ENCODE measurements around the gene SLAMF1. TPM values are rescaled to one million over a fixed set of nuclear protein-coding genes. Genes with fewer than 3 reads are reported as not detected.

The SLAMF1 gene
- total and polyA plus RNA-seq, 9 of the 15 experiments (the other 6 are each of a cell fraction or from before 2014, with no cell fraction given) = 0.04 to 0.17 (median 0.11) TPM; not detected in 4

- TF ChIP-seq CUX1 (CRISPR knock-in tag; IDR thresholded peaks at IDR 0.05) (no peak), KAT7 (CRISPR knock-in tag; IDR thresholded peaks at IDR 0.05; ENCODE audit: borderline replicate concordance) (no peak), ZNF133 (CRISPR knock-in tag; IDR thresholded peaks at IDR 0.05) (no peak), SMARCC2 (IDR thresholded peaks at IDR 0.05; ENCODE audit: low read depth) (0 out of 2 replicates have a peak, but pooled peaks have one; percentile 39), PHF20 (IDR thresholded peaks at IDR 0.05; ENCODE audit: partially characterized antibody) (no peak), SAFB2 (IDR thresholded peaks at IDR 0.05; ENCODE audit: borderline replicate concordance, low read depth, low read length, severe bottlenecking) (no peak), PRPF4 (IDR thresholded peaks at IDR 0.05; ENCODE audit: insufficient read depth, low read depth, low read length, poor library complexity, severe bottlenecking) (no peak), ZNF232 (CRISPR knock-in tag; IDR thresholded peaks at IDR 0.05) (no peak), PRMT5 (CRISPR knock-in tag; IDR thresholded peaks at IDR 0.05) (no peak), MTA3 (IDR thresholded peaks at IDR 0.05; ENCODE audit: borderline replicate concordance) (no peak), ZNF347 (CRISPR knock-in tag; IDR thresholded peaks at IDR 0.05; ENCODE audit: low read depth) (no peak), PTTG1 (tag; IDR thresholded peaks at IDR 0.05; ENCODE audit: low read depth) (no peak), ZNF277 (CRISPR knock-in tag; IDR thresholded peaks at IDR 0.05; ENCODE audit: borderline replicate concordance) (no peak), HNRNPLL (IDR thresholded peaks at IDR 0.05; ENCODE audit: low read depth, low read length, poor library complexity, severe bottlenecking) (no peak)
- TF ChIP-seq, protein P1, sequence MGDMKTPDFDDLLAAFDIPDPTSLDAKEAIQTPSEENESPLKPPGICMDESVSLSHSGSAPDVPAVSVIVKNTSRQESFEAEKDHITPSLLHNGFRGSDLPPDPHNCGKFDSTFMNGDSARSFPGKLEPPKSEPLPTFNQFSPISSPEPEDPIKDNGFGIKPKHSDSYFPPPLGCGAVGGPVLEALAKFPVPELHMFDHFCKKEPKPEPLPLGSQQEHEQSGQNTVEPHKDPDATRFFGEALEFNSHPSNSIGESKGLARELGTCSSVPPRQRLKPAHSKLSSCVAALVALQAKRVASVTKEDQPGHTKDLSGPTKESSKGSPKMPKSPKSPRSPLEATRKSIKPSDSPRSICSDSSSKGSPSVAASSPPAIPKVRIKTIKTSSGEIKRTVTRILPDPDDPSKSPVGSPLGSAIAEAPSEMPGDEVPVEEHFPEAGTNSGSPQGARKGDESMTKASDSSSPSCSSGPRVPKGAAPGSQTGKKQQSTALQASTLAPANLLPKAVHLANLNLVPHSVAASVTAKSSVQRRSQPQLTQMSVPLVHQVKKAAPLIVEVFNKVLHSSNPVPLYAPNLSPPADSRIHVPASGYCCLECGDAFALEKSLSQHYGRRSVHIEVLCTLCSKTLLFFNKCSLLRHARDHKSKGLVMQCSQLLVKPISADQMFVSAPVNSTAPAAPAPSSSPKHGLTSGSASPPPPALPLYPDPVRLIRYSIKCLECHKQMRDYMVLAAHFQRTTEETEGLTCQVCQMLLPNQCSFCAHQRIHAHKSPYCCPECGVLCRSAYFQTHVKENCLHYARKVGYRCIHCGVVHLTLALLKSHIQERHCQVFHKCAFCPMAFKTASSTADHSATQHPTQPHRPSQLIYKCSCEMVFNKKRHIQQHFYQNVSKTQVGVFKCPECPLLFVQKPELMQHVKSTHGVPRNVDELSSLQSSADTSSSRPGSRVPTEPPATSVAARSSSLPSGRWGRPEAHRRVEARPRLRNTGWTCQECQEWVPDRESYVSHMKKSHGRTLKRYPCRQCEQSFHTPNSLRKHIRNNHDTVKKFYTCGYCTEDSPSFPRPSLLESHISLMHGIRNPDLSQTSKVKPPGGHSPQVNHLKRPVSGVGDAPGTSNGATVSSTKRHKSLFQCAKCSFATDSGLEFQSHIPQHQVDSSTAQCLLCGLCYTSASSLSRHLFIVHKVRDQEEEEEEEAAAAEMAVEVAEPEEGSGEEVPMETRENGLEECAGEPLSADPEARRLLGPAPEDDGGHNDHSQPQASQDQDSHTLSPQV (IDR thresholded peaks at IDR 0.05) = peak; percentile 37; the same call in 1 of the 2 replicates
- TF ChIP-seq, protein P2, sequence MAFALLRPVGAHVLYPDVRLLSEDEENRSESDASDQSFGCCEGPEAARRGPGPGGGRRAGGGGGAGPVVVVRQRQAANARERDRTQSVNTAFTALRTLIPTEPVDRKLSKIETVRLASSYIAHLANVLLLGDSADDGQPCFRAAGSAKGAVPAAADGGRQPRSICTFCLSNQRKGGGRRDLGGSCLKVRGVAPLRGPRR (CRISPR knock-in tag; IDR thresholded peaks at IDR 0.05) = no peak
These were observed 88.0 kb downstream of the SLAMF1 start (continued) for GRCh38 chr1:160558660-160559380.
